HCT116 (cell line): ENCODE results near the gene NDUFB7. TPM values are rescaled to one million over a fixed set of nuclear protein-coding genes. Genes with fewer than 3 reads are reported as not detected.

Source experiments
- ATAC-seq: fragments of 200-7000 bp; cut with Tn5 transposase; 2 replicates; pipeline ENCODE4 v1.9.1; 2020; ENCODE audit warnings: mild to moderate bottlenecking, moderate library complexity
- BruUV-seq: library from RNA; stranded (reverse); fragments of 400-500 nt; replicated peaks from 2 replicates; lab custom pipeline; 2021; lab: Mats Ljungman, UMichigan
- CTCF ChIA-PET: fragments of 300-600 bp; sonication (Branson Sonifier 250); formaldehyde crosslinking; loops from one replicate; lab custom pipeline; 2021; ENCODE audit warnings: antibody characterized with exemption; lab: Charles Lee
- POLR2A ChIA-PET: fragments of 300-600, 350-600 bp; sonication (Branson Sonifier 250); formaldehyde crosslinking; loops from one replicate; lab custom pipeline; 2021; ENCODE audit warnings: antibody characterized with exemption; lab: Charles Lee
- RAD21 ChIA-PET, 2 experiments: fragments of 300-600 bp; sonication (Branson Sonifier 250); formaldehyde crosslinking; loops; one replicate each; lab custom pipeline; 2023; ENCODE audit warnings: low total read pairs in 2 of 2; ENCODE audit not compliant: uncharacterized antibody in 2 of 2, unreplicated experiment in 2 of 2, low non-redundant PET in 1 of 2; lab: Charles Lee
- DNase-seq: peaks from one replicate; pipeline ENCODE4 v3.0.0-alpha.2; 2010; ENCODE audit warnings: low read depth, low spot score
- H2AFZ ChIP-seq: fragments of 200-600 bp; shearing (Covaris generic), sonication (generic); 2 replicates; pipeline ENCODE4 v1.6.1; 2017; ENCODE audit warnings: low read depth, mixed run types, mixed read lengths, antibody characterized with exemption, low read length; ENCODE audit not compliant: poor library complexity, severe bottlenecking
- H3K27ac ChIP-seq: 2 replicates; pipeline ENCODE4 v1.5.1; 2012; ENCODE audit warnings: low read depth, low read length
- H3K27me3 ChIP-seq: fragments of 200-600 bp; sonication (generic); 2 replicates; pipeline ENCODE4 v1.6.1; 2016; ENCODE audit warnings: mixed run types, low read length, mixed read lengths; ENCODE audit not compliant: insufficient read depth
- H3K36me3 ChIP-seq, 2 experiments: fragments of 200-500 bp in 1 of 2; fragments of 200-600 bp in 1 of 2; sonication (Bioruptor generic) in 1 of 2; sonication (generic) in 1 of 2; 2 replicates each; pipeline versions ENCODE4 v1.5.1 to v1.6.1; 2014 to 2016; ENCODE audit warnings: low read length in 2 of 2, inconsistent platforms in 1 of 2, mixed read lengths in 1 of 2, mixed run types in 1 of 2; ENCODE audit not compliant: insufficient read depth in 2 of 2, control insufficient read depth in 1 of 2
- H3K4me1 ChIP-seq, 2 experiments: fragments of 200-600 bp in 1 of 2; sonication (generic) in 1 of 2; 2 replicates each; pipeline versions ENCODE4 v1.5.1 to v1.6.1; 2012 to 2017; ENCODE audit warnings: low read length in 2 of 2, inconsistent platforms in 1 of 2, mild to moderate bottlenecking in 1 of 2, mixed read lengths in 1 of 2, mixed run types in 1 of 2, moderate library complexity in 1 of 2; ENCODE audit not compliant: insufficient read depth in 2 of 2, control insufficient read depth in 1 of 2
- H3K4me2 ChIP-seq: fragments of 200-600 bp; sonication (generic); 2 replicates; pipeline ENCODE4 v1.6.1; 2017; ENCODE audit warnings: mixed run types, low read length, mixed read lengths
- H3K4me3 ChIP-seq, 2 experiments: fragments of 200-600 bp in 1 of 2; sonication (generic) in 1 of 2; replicated peaks in 1 of 2; 2 replicates each; pipeline ENCODE4 v1.5.1; 2011 to 2016; ENCODE audit warnings: low read length in 2 of 2, control low read depth in 1 of 2, low read depth in 1 of 2, mild to moderate bottlenecking in 1 of 2, mixed read lengths in 1 of 2, mixed run types in 1 of 2
- H3K79me2 ChIP-seq: fragments of 200-600 bp; sonication (generic); 2 replicates; pipeline ENCODE4 v1.6.1; 2017; ENCODE audit warnings: mild to moderate bottlenecking, mixed run types, low read length, moderate library complexity, mixed read lengths; ENCODE audit not compliant: insufficient read depth
- H3K9ac ChIP-seq: fragments of 200-600 bp; sonication (generic); 2 replicates; pipeline ENCODE4 v1.6.1; 2016; ENCODE audit warnings: low read length, mixed read lengths
- H3K9me2 ChIP-seq: fragments of 200-600 bp; sonication (generic), shearing (Covaris generic); 2 replicates; pipeline ENCODE4 v1.6.1; 2017; ENCODE audit warnings: mixed run types, mild to moderate bottlenecking, moderate library complexity; ENCODE audit not compliant: insufficient read depth
- H3K9me3 ChIP-seq, 2 experiments: fragments of 200-500 bp in 1 of 2; fragments of 200-600 bp in 1 of 2; sonication (Bioruptor generic) in 1 of 2; sonication (generic) in 1 of 2; 2 replicates each; pipeline ENCODE4 v1.6.1; 2014 to 2017; ENCODE audit warnings: low read length in 2 of 2, mixed read lengths in 2 of 2, inconsistent platforms in 1 of 2, low read depth in 1 of 2, mild to moderate bottlenecking in 1 of 2, mixed run types in 1 of 2, moderate library complexity in 1 of 2; ENCODE audit not compliant: control insufficient read depth in 1 of 2, insufficient read depth in 1 of 2
- H4K20me1 ChIP-seq: fragments of 200-600 bp; sonication (generic), shearing (Covaris generic); 2 replicates; pipeline ENCODE4 v1.6.1; 2017; ENCODE audit warnings: mixed run types, mild to moderate bottlenecking, moderate library complexity; ENCODE audit not compliant: insufficient read depth
- CEBPB ChIP-seq: IDR thresholded peaks from 2 replicates; pipeline ENCODE4 v1.6.1; 2012; ENCODE audit warnings: low read depth
- EGR1 ChIP-seq: IDR thresholded peaks from 2 replicates; pipeline ENCODE4 v1.6.1; 2012; ENCODE audit warnings: low read depth
- ELF1 ChIP-seq: IDR thresholded peaks from 2 replicates; pipeline ENCODE4 v1.6.1; 2012; ENCODE audit warnings: low read depth, borderline replicate concordance
- EZH2 ChIP-seq: fragments of 200-600 bp; sonication (generic); IDR thresholded peaks from 2 replicates; pipeline ENCODE4 v1.6.1; 2017; ENCODE audit warnings: antibody characterized with exemption, mixed run types
- FOSL1 ChIP-seq: IDR thresholded peaks from 2 replicates; pipeline ENCODE4 v1.6.1; 2012; ENCODE audit warnings: low read depth
- POLR2A ChIP-seq: IDR thresholded peaks from 2 replicates; pipeline ENCODE4 v1.7.0; 2011; ENCODE audit warnings: borderline replicate concordance; ENCODE audit not compliant: insufficient read depth, insufficient read length; ENCODE audit errors: extremely low read depth
- POLR2AphosphoS5 ChIP-seq: IDR thresholded peaks from 2 replicates; pipeline ENCODE4 v1.6.1; 2011; ENCODE audit warnings: mild to moderate bottlenecking, low read depth, low read length, moderate library complexity
- RAD21 ChIP-seq: IDR thresholded peaks from 2 replicates; pipeline ENCODE4 v1.6.1; 2012; ENCODE audit warnings: low read depth, mild to moderate bottlenecking
- SIN3A ChIP-seq: IDR thresholded peaks from 2 replicates; pipeline ENCODE4 v1.6.1; 2012; ENCODE audit warnings: low read depth
- SP1 ChIP-seq: IDR thresholded peaks from 2 replicates; pipeline ENCODE4 v1.6.1; 2012; ENCODE audit warnings: low read depth
- SRF ChIP-seq: IDR thresholded peaks from 2 replicates; pipeline ENCODE4 v1.6.1; 2012; ENCODE audit warnings: low read depth
- TCF7L2 ChIP-seq: IDR thresholded peaks from 2 replicates; pipeline ENCODE4 v1.7.0; 2011; ENCODE audit warnings: borderline replicate concordance, inconsistent platforms; ENCODE audit not compliant: insufficient read depth, insufficient read length; ENCODE audit errors: extremely low read depth
- YY1 ChIP-seq: IDR thresholded peaks from 2 replicates; pipeline ENCODE4 v1.6.1; 2011; ENCODE audit warnings: low read length, low read depth, moderate library complexity, mild to moderate bottlenecking; ENCODE audit not compliant: insufficient replicate concordance; ENCODE audit errors: extremely low read depth
- ZFX ChIP-seq: fragments of 450-650 bp; IDR thresholded peaks from 2 replicates; pipeline ENCODE4 v1.6.1; 2017
- intact Hi-C: fragments of 100-400 bp; cut with micrococcal nuclease; formaldehyde crosslinking; loops from 2 replicates; pipeline ENCODE4 v1.10.0; 2022
- total RNA-seq: library from RNA; stranded (reverse); gene quantifications from one replicate; pipeline ENCODE4 v1.2.1, GENCODE V29; 2021; ENCODE audit not compliant: unreplicated experiment
- TF ChIP-seq, protein P1 (sequence below): IDR thresholded peaks from 2 replicates; pipeline ENCODE4 v1.6.1; 2012; ENCODE audit warnings: low read depth
- TF ChIP-seq, protein P2 (sequence below), 3 experiments: fragments of 200-600 bp in 1 of 3; sonication (generic) in 1 of 3; IDR thresholded peaks in 2 of 3; conservative IDR thresholded peaks in 1 of 3; 2 replicates each; pipeline ENCODE4 v1.5.1; 2012 to 2017; ENCODE audit warnings: low read depth in 2 of 3, low read length in 2 of 3, antibody characterized with exemption in 1 of 3, borderline replicate concordance in 1 of 3, control low read depth in 1 of 3, mild to moderate bottlenecking in 1 of 3, mixed read lengths in 1 of 3, mixed run types in 1 of 3, moderate library complexity in 1 of 3; ENCODE audit not compliant: insufficient read depth in 1 of 3

Gene NDUFB7
- total RNA-seq, 1 experiment from 2014 or later, result 167 TPM

DNA sequence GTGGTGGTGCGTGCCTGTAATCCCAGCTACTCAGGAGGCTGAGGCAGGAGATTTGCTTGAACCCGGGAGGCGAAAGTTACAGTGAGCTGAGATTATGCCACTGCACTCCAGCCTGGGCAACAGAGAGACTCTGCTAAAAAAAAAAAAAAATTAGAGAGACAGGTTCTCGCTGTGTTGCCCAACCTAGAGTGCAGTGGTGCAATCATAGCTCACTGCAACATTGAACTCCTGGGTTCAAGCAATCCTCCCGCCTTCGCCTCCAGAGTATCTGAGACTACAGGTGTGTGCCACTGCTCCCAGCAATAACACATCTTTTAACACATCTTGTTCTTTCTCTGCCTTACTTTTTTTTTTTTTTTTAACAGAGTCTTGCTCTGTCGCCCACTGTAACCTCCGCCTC, 43.8 kb upstream of the NDUFB7 start:
- Histone ChIP-seq H3K4me1 (no peaks in the 10 kb centered on the region), H2AFZ (no peak overlapping the region), H3K9me2 (no peaks in the 10 kb centered on the region), H3K27me3 (no peaks in the 10 kb centered on the region), H3K36me3 (no peaks in the 10 kb centered on the region), H3K9ac (no peak overlapping the region), H4K20me1 (no peaks in the 10 kb centered on the region), H3K79me2 (no peaks in the 10 kb centered on the region), H3K9me3 (peaks cover 4 to 6% of the 10 kb centered on the region in 2 experiments; a peak in 2 of 4 replicates), H3K27ac (no peak overlapping the region), H3K4me2 (no peak overlapping the region), H3K4me3 (no peak overlapping the region)
- BruUV-seq, result no TSS peak
- TF ChIP-seq POLR2A, result no peak
- TF ChIP-seq ZFX, result no peak
- no peak for TF ChIP-seq ELF1
- ChIA-PET RAD21 (no interaction called here), CTCF (no interaction called here), POLR2A (interaction anchor here (1.3 kb wide), 1 partner anchor 97 kb away, joined by 3 read pairs; no protein-coding TSS in a partner anchor)
- ATAC-seq, result no peak
- intact Hi-C loops, result no loop called here
- no peak for DNase-seq

DNA sequence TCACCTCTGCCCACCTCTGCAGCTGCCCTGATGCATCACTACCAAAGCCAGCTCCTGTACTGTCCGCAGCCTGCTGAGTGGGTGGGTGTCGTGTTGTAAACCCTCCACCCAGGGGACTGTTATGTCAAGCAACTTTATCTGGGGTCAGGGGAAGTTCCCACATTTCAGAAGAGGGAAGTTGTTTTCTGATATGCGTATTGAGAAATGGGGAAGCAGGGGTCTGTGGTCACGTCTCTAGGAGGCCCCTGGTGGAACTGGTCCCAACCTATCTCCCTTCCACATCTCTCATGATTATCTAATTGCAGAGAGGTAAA, 42.2 kb upstream of the NDUFB7 start:
- Histone ChIP-seq H3K9me2 (no peaks in the 10 kb centered on the region), H3K4me3 (no peak overlapping the region), H2AFZ (no peak overlapping the region), H3K4me1 (no peaks in the 10 kb centered on the region), H3K9me3 (peaks cover 0 to under 1% of the 10 kb centered on the region in 2 experiments; a peak in 2 of 4 replicates), H3K27ac (no peak overlapping the region), H3K79me2 (no peaks in the 10 kb centered on the region), H3K9ac (no peak overlapping the region), H3K27me3 (no peaks in the 10 kb centered on the region), H3K36me3 (no peaks in the 10 kb centered on the region), H4K20me1 (no peaks in the 10 kb centered on the region), H3K4me2 (no peak overlapping the region)
- POLR2A ChIA-PET, result no interaction called here
- BruUV-seq, result no TSS peak
- intact Hi-C loops, result no loop called here
- RAD21 ChIA-PET, result no interaction called here
- CTCF ChIA-PET, result no interaction called here
- ATAC-seq (no peak), DNase-seq (no peak)
- TF ChIP-seq, protein P1, sequence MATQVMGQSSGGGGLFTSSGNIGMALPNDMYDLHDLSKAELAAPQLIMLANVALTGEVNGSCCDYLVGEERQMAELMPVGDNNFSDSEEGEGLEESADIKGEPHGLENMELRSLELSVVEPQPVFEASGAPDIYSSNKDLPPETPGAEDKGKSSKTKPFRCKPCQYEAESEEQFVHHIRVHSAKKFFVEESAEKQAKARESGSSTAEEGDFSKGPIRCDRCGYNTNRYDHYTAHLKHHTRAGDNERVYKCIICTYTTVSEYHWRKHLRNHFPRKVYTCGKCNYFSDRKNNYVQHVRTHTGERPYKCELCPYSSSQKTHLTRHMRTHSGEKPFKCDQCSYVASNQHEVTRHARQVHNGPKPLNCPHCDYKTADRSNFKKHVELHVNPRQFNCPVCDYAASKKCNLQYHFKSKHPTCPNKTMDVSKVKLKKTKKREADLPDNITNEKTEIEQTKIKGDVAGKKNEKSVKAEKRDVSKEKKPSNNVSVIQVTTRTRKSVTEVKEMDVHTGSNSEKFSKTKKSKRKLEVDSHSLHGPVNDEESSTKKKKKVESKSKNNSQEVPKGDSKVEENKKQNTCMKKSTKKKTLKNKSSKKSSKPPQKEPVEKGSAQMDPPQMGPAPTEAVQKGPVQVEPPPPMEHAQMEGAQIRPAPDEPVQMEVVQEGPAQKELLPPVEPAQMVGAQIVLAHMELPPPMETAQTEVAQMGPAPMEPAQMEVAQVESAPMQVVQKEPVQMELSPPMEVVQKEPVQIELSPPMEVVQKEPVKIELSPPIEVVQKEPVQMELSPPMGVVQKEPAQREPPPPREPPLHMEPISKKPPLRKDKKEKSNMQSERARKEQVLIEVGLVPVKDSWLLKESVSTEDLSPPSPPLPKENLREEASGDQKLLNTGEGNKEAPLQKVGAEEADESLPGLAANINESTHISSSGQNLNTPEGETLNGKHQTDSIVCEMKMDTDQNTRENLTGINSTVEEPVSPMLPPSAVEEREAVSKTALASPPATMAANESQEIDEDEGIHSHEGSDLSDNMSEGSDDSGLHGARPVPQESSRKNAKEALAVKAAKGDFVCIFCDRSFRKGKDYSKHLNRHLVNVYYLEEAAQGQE, result no peak
- TF ChIP-seq CEBPB (no peak), ELF1 (no peak), POLR2AphosphoS5 (no peak), EZH2 (no peak), SP1 (no peak), TCF7L2 (no peak), YY1 (no peak), RAD21 (no peak), SRF (no peak), EGR1 (no peak), POLR2A (no peak), ZFX (no peak), SIN3A (no peak), FOSL1 (no peak)
- TF ChIP-seq, protein P2, sequence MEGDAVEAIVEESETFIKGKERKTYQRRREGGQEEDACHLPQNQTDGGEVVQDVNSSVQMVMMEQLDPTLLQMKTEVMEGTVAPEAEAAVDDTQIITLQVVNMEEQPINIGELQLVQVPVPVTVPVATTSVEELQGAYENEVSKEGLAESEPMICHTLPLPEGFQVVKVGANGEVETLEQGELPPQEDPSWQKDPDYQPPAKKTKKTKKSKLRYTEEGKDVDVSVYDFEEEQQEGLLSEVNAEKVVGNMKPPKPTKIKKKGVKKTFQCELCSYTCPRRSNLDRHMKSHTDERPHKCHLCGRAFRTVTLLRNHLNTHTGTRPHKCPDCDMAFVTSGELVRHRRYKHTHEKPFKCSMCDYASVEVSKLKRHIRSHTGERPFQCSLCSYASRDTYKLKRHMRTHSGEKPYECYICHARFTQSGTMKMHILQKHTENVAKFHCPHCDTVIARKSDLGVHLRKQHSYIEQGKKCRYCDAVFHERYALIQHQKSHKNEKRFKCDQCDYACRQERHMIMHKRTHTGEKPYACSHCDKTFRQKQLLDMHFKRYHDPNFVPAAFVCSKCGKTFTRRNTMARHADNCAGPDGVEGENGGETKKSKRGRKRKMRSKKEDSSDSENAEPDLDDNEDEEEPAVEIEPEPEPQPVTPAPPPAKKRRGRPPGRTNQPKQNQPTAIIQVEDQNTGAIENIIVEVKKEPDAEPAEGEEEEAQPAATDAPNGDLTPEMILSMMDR (IDR thresholded peaks at IDR 0.05 in 2 of 3, conservative IDR thresholded peaks at IDR 0.05 in 1 of 3; ENCODE audit: borderline replicate concordance in 1 of 3, insufficient read depth in 1 of 3, low read depth in 2 of 3, low read length in 2 of 3), result no peak
